Measurements from ENCODE around the gene SPINDOC. TPM values are rescaled to one million over a fixed set of nuclear protein-coding genes. Genes with fewer than 3 reads are reported as not detected.

The SPINDOC gene
- 27.4 and 28.8 TPM in 2 replicates for total RNA-seq

GRCh38 chr11:63813035-63813562 is at the start of gene SPINDOC:
Gene SPINDOC, plus strand, starts transcription at chr11:63813456. Its CDS starts 231 bp downstream, at chr11:63813687.

GRCh38 chr11:63768237-63769041 is 44.8 kb upstream of the SPINDOC start, which contains the start of gene ZFTA:
Gene ZFTA, minus strand, starts transcription at chr11:63768775. Its CDS starts 153 bp downstream, at chr11:63768622.

GRCh38 chr11:63838678-63839507 is 25.6 kb downstream of the SPINDOC start, which contains the start of gene MARK2:
Gene MARK2, plus strand, starts transcription at chr11:63839110. Its CDS starts 397 bp downstream, at chr11:63839507.

Small RNA genes lying within 50 kb of the gene (small RNA-seq; reads per million reads assigned to genes)
- gene AP006289.1 (not detected), gene RN7SL596P (not detected)

Other genes with a start within 250 kb of the SPINDOC start
- gene PLAAT3, start 199.0 kb upstream of the SPINDOC start, total RNA-seq = 26.1 and 43.1 TPM in 2 replicates
- 143 and 174 TPM in 2 replicates for gene ATL3, start 142.1 kb upstream of the SPINDOC start, total RNA-seq
- 87.1 and 102 TPM in 2 replicates for gene RTN3, start 132.0 kb upstream of the SPINDOC start, total RNA-seq
- 24.7 and 25.2 TPM in 2 replicates for gene ZFTA, start 44.7 kb upstream of the SPINDOC start, total RNA-seq
- 23.2 and 25.9 TPM in 2 replicates for gene MARK2, start 25.7 kb downstream of the SPINDOC start, total RNA-seq
- 0.29 and 0.98 TPM in 2 replicates for gene RCOR2, start 103.7 kb downstream of the SPINDOC start, total RNA-seq
- gene NAA40, start 125.5 kb downstream of the SPINDOC start, total RNA-seq = 22.9 and 26.5 TPM in 2 replicates
- gene COX8A, start 161.2 kb downstream of the SPINDOC start, total RNA-seq = 226 and 245 TPM in 2 replicates
- 54.1 and 64.0 TPM in 2 replicates for gene OTUB1, start 173.0 kb downstream of the SPINDOC start, total RNA-seq
- gene FLRT1, start 222.5 kb downstream of the SPINDOC start, total RNA-seq = not detected in 2 replicates

All from vein endothelial cell (primary cell).